Measurements from ENCODE around the gene NOL12.

NOL12 gene

DNA sequence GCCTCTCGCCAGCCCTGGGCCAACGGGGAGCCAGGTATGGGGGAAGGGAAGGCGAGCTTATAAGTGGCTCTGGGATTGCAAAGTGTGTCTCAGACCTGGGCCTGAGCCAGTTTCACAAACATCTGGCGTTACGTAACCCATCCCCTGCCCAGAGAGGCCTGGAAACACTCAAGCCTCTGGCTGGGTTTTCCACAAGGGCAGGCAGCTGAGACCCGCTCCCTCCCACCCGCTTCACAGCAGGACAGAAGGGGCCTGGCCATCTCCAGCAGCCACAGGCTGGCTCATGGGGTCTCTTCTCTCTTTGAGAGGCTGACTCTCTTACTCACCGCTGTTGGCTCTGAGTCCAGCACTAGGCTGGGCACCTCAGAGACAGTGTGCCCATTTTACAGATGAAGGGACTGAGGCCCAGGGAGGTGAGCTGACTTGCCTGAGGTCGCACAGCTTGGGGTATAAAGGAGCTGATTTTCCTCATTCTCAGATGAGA lies 55.2 kb downstream of the NOL12 start:
- Histone ChIP-seq H3K4me1 (ENCODE audit: insufficient read depth, low read length) (peaks cover 69% of the 10 kb centered on the region), H3K9me3 (ENCODE audit: low read length) (no peaks in the 10 kb centered on the region), H3K4me3 (ENCODE audit: low read depth in 1 of 2, low read length in 2 of 2) (no peak overlapping the region), H3K9ac (ENCODE audit: low read length) (no peak overlapping the region), H3K36me3 (ENCODE audit: insufficient read depth, low read length) (no peaks in the 10 kb centered on the region), H3K27ac (ENCODE audit: low read depth, low read length) (peak overlapping the region; percentile 85), H3K27me3 (ENCODE audit: control insufficient read depth in 1 of 2, insufficient read depth in 2 of 2, low read length in 2 of 2) (no peaks in the 10 kb centered on the region)

DNA sequence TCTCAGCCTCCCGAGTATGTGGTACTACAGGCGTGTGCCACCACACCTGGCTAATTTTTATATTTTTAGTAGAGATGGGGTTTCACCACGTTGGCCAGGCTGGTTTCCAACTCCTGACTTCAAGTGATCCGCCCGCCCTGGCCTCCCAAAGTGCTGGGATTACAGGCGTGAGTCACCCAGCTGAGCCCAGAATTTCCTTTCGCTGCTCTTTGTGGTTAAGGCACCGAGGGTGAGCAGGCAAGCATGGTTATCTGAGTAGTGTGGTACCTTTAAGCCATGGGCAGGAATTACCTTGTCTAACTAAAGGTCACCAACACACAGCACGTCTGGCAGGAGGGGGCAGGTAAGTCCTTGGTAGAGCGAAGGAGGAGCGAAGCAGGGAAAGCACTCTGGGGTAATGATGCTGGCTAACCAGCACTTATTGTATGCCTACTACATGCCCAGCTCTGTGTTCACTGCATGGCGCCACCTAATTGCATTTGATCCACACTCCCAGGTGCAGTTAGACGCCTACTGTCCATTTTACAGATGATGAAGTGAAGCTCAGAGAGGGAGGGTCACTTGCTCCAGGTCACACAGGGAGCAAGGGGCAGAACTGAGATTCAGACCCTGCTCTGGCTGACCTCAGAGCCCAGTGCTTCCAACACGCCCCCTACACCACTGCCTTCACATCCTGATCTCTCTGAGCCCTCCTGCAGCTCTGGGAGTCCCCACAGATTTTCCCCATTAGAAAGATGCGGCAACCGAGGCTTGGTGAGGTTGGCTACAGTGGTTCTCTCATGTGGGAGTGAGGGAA lies 56.4 kb downstream of the NOL12 start:
- Histone ChIP-seq H3K4me3 (ENCODE audit: low read depth in 1 of 2, low read length in 2 of 2) (peak overlapping the region in 1 of 2 donors; percentile 12), H3K36me3 (ENCODE audit: insufficient read depth, low read length) (no peaks in the 10 kb centered on the region), H3K9ac (ENCODE audit: low read length) (peak overlapping the region; percentile 17), H3K4me1 (ENCODE audit: insufficient read depth, low read length) (peaks cover 76% of the 10 kb centered on the region), H3K9me3 (ENCODE audit: low read length) (no peaks in the 10 kb centered on the region), H3K27ac (ENCODE audit: low read depth, low read length) (peak overlapping the region; percentile 85), H3K27me3 (ENCODE audit: control insufficient read depth in 1 of 2, insufficient read depth in 2 of 2, low read length in 2 of 2) (no peaks in the 10 kb centered on the region)

Measured in muscle layer of colon (tissue), 2 donors.